Kidney epithelial cell (primary cell): Measurements from ENCODE around the gene ELP4. TPM values are rescaled to one million over a fixed set of nuclear protein-coding genes. Genes with fewer than 3 reads are reported as not detected.

Experiments used
- DNase-seq: peaks from one replicate; pipeline ENCODE4 v3.0.0-alpha.2; 2010; ENCODE audit warnings: low read depth
- H3K27me3 ChIP-seq: 2 replicates; pipeline ENCODE4 v1.6.0; 2011; ENCODE audit warnings: low read length; ENCODE audit not compliant: control insufficient read depth, insufficient read depth
- H3K36me3 ChIP-seq: 2 replicates; pipeline ENCODE4 v1.5.1; 2011; ENCODE audit warnings: low read length; ENCODE audit not compliant: control insufficient read depth, insufficient read depth
- H3K4me3 ChIP-seq: 2 replicates; pipeline ENCODE4 v1.5.1; 2011; ENCODE audit warnings: low read depth, mild to moderate bottlenecking, control low read depth, low read length
- total RNA-seq: library from RNA; depleted of rRNA; stranded (reverse); fragments of >200 nt; gene quantifications from 2 replicates; pipeline ENCODE4 v1.2.3, GENCODE V29; 2015
- TF ChIP-seq, protein P1 (sequence below): IDR thresholded peaks from 2 replicates; pipeline ENCODE4 v1.5.1; 2011; ENCODE audit warnings: mild to moderate bottlenecking, moderate library complexity, low read length, control low read depth, inconsistent platforms; ENCODE audit not compliant: insufficient read depth, poor library complexity, severe bottlenecking

The ELP4 gene
- total RNA-seq, 1 donor from 2014 or later = 19.1 TPM

DNA sequence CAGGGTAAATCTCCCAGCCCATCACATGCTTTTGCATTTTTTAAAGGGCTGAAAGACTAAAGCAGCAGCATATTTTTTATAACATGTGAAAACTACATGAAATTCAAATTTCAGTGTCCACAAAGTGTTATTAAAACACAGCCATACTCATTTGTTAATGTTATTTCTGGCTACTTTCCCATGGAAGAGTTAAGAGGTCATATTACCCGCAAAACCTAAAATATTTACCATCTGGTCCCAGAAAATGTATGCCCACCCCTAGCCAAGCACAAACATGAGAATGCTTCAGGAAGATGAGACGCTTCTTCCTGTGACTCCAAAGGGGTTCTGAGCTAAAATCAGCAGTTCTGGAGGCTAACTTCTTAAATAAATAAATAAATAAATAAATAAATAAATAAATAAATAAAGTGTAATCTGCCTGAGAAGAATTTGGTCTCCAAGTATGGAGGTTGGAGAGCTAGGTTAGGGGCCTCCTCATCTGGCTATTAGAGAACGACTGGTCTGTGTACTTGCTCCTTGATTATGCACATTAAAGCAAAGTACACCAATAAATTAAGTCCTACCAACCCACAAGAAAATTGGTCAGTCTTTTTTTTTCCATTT, 9.9 kb upstream of the ELP4 start:
- TF ChIP-seq, protein P1, sequence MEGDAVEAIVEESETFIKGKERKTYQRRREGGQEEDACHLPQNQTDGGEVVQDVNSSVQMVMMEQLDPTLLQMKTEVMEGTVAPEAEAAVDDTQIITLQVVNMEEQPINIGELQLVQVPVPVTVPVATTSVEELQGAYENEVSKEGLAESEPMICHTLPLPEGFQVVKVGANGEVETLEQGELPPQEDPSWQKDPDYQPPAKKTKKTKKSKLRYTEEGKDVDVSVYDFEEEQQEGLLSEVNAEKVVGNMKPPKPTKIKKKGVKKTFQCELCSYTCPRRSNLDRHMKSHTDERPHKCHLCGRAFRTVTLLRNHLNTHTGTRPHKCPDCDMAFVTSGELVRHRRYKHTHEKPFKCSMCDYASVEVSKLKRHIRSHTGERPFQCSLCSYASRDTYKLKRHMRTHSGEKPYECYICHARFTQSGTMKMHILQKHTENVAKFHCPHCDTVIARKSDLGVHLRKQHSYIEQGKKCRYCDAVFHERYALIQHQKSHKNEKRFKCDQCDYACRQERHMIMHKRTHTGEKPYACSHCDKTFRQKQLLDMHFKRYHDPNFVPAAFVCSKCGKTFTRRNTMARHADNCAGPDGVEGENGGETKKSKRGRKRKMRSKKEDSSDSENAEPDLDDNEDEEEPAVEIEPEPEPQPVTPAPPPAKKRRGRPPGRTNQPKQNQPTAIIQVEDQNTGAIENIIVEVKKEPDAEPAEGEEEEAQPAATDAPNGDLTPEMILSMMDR = no peak
- H3K27me3 ChIP-seq = no peaks in the 10 kb centered on the region
- H3K4me3 ChIP-seq = no peak overlapping the region
- no peak for DNase-seq
- H3K36me3 ChIP-seq = no peaks in the 10 kb centered on the region

DNA sequence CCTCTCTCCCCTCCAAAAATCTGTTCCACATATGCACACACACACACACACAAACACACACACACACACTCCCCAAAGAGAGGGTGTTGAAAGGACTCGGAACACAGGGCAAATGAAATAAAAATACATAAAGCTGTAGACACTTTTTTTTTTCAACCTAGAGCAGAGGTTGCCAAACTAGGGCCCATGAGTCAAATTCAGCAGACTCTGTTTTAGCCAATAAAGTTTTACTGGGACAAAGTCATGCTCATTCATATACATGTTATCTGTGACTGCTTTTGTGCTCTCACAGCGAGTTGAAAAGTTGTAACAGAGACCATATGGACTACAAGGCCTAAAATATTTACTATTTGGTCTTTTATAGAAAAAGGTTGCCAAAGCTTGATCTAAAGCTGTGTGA, 9.0 kb upstream of the ELP4 start:
- TF ChIP-seq, protein P1 = no peak
- H3K36me3 ChIP-seq = no peaks in the 10 kb centered on the region
- no peaks in the 10 kb centered on the region for H3K27me3 ChIP-seq
- DNase-seq = no peak
- H3K4me3 ChIP-seq = no peak overlapping the region

DNA sequence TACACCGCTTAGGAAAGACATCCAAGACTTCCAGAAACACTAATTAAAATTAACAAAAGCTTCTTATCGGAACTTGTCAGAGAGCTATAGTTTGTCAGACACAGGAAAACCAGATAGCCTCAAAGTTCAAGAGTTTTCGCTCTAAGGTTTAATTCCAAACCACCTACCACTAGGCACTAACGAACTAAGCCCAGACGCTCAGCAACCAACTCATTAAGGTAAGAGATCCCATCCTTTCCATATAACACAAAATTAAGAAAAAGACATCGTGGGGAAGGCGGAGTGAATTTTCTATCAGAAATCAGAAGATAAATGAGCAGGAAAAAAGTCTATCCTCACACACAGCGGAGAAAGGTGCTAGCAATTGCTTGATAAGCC, 527 bp upstream of the ELP4 start:
- TF ChIP-seq, protein P1 = no peak
- Histone ChIP-seq H3K36me3 (no peaks in the 10 kb centered on the region), H3K27me3 (no peaks in the 10 kb centered on the region), H3K4me3 (peak overlapping the region; percentile 97)
- DNase-seq = no peak

DNA sequence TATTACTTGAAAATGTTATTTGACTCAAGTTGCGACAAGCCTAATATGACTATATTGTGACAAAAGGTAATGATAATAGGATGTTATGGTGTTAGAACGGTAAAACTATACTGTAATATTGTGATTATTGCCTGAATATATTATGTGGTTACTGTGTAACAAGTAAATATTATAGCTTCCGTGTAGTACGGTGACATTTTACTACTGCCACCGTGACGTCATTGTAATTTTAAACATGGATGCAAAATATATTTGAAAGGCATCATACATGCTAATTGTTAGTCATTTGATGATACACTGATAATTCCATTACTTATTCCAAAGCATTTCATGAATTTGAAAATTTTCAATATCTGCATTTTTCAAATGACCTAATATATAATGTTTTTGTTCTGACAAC, 2.5 kb downstream of the ELP4 start:
- Histone ChIP-seq H3K27me3 (no peaks in the 10 kb centered on the region), H3K4me3 (no peak overlapping the region), H3K36me3 (no peaks in the 10 kb centered on the region)
- TF ChIP-seq, protein P1 = no peak
- DNase-seq = no peak

DNA sequence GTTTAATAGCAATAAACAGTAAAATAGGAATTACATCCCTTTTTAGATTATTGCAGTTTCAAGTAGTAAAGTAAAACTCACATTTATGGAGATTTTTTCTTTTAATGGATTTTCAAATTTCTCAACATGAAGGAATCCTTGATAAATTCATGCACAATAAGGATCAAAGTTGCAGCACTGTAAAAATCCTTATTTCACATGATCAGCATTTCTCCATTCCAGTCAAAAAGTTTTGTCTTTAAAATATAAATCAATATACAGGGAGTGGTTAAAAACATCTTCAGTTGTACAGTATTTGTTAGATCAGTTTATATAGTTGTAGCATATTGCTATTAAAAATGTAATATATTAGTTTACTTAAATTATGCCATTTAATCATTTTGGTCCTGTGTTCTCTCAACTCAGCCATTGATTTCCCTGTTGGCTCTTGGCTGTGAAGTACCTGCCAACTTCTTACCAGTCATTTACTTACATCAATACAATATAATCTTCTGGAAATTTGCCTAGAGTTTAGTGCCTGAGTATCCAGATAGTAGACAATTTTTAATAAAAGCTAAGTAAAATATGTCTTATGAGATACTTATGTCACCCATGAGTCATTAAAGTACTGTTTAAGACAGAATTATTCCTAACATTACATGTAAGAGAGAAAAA, 12.1 kb downstream of the ELP4 start:
- TF ChIP-seq, protein P1 = no peak
- no peaks in the 10 kb centered on the region for H3K27me3 ChIP-seq
- H3K36me3 ChIP-seq = peaks cover 2% of the 10 kb centered on the region
- DNase-seq = no peak
- no peak overlapping the region for H3K4me3 ChIP-seq

DNA sequence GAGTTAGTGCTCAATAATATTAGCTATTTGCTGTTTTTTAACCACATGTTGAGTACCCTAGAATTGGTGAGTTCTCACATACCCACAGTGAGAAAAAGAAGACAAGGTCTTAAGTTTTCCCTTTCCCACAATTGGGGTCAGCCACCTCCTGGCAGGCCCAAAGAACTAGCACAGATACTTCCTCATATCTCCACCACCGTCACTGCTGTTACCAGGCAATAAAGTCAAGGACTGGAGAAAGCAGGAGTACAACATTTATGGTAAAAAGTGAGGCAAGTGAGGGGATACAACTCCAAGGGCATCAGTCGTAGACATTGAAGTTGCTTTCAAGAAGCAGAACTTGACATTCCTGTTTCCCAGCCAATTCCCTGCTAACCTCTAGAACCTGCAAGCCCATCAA, 19.6 kb downstream of the ELP4 start:
- Histone ChIP-seq H3K27me3 (no peaks in the 10 kb centered on the region), H3K36me3 (peaks cover under 1% of the 10 kb centered on the region), H3K4me3 (no peak overlapping the region)
- TF ChIP-seq, protein P1 = no peak
- DNase-seq = no peak
